Measurements from ENCODE around the gene SEC24B. TPM values are rescaled to one million over a fixed set of nuclear protein-coding genes. Genes with fewer than 3 reads are reported as not detected.

SEC24B gene
- total and polyA plus RNA-seq, 12 donors, result 8.4 to 49.3 (median 29.8) TPM

DNA sequence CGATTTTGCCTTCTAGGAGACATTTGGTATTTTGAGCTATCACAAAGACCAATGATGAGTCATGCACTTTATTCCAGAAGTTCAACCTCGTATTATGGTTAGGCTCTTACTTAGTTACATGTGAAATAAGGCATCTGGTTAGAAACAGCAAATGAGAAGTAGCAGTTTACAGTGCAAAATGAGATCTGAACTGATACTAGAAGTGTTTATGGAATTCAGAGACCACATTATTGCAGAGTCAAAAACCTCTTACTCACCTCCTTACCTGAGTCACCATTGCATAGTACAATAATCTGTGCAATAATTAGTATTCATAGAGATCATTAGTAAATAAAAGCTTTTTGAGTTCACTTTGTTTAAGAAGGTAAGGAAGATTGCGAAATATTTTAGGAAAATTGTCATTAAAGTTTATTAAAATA, 38.7 kb downstream of the SEC24B start:
- Histone ChIP-seq H3K4me3 (no peak overlapping the region), H3K4me1 (replicated peaks in 1 of 2) (peaks cover 5 to 16% of the 10 kb centered on the region in 2 donors), H3K27me3 (no peaks in the 10 kb centered on the region), H3K36me3 (replicated peaks in 1 of 2) (no peaks in the 10 kb centered on the region), H3K9me3 (replicated peaks in 1 of 3) (no peaks in the 10 kb centered on the region), H3K27ac (peak overlapping the region in 1 of 5 donors; percentile 29)
- intact Hi-C loops (cut with DNase I), result no loop called here
- no peak for TF ChIP-seq POLR2A (IDR thresholded peaks at IDR 0.05)
- TF ChIP-seq, protein P1, sequence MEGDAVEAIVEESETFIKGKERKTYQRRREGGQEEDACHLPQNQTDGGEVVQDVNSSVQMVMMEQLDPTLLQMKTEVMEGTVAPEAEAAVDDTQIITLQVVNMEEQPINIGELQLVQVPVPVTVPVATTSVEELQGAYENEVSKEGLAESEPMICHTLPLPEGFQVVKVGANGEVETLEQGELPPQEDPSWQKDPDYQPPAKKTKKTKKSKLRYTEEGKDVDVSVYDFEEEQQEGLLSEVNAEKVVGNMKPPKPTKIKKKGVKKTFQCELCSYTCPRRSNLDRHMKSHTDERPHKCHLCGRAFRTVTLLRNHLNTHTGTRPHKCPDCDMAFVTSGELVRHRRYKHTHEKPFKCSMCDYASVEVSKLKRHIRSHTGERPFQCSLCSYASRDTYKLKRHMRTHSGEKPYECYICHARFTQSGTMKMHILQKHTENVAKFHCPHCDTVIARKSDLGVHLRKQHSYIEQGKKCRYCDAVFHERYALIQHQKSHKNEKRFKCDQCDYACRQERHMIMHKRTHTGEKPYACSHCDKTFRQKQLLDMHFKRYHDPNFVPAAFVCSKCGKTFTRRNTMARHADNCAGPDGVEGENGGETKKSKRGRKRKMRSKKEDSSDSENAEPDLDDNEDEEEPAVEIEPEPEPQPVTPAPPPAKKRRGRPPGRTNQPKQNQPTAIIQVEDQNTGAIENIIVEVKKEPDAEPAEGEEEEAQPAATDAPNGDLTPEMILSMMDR (IDR thresholded peaks at IDR 0.05), result no peak
- DNase-seq, result no peak
- WGBS, 4 donors, result 42 to 54% (median 48%) methylated on average over 3 of the region's 3 CpGs

DNA sequence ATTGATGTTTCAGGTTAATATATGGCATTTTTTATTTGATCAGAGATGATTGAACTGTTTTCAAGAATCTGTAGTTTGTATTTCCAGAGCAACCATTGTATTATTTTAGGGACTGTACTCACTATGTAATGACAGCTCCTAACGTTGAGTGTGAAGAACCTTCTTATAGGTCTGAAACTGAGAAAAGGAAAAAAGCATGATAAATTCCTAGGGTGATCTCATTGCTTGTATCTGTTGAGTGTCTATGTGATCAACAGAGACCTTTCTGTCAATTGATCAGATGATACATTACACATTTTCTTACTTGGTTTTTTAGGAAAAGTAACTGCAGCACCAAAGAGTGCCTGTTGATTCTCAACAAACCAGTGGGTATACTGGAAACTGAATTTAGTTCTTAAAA, 40.2 kb downstream of the SEC24B start:
- H3K27me3 ChIP-seq, result no peaks in the 10 kb centered on the region
- H3K36me3 ChIP-seq (replicated peaks in 1 of 2), result no peaks in the 10 kb centered on the region
- 61 to 83% (median 66%) methylated on average over 1 of the region's 1 CpG for WGBS, 4 donors
- intact Hi-C loops (cut with DNase I), result no loop called here
- H3K27ac ChIP-seq, result no peak overlapping the region
- DNase-seq, result no peak
- peaks cover 5 to 16% of the 10 kb centered on the region in 2 donors for H3K4me1 ChIP-seq (replicated peaks in 1 of 2)
- TF ChIP-seq, protein P1 (IDR thresholded peaks at IDR 0.05), result no peak
- no peak for TF ChIP-seq POLR2A (IDR thresholded peaks at IDR 0.05)
- no peak overlapping the region for H3K4me3 ChIP-seq
- no peaks in the 10 kb centered on the region for H3K9me3 ChIP-seq (replicated peaks in 1 of 3)

DNA sequence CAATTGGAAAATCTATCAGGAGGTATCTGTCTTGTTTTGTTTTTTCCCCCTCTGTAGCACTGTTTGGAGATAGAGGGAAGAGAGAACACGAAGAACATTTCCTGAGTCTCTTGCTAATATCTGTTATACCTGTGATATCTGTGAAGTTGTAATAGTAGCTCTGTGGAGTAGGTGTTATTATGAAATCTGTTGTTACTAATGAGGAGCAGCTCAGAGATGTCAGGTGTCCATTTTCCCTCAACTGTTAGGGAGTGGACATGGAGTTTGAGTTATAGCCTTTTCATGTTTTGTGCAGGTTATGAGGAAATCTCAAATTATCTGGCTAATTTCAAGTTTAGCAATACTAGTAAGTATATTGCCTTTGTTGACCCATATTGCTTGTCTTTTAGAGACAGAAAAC, 52.4 kb downstream of the SEC24B start:
- 80 to 96% (median 87%) methylated on average over 1 of the region's 1 CpG for WGBS, 4 donors
- TF ChIP-seq POLR2A (IDR thresholded peaks at IDR 0.05), result no peak
- TF ChIP-seq, protein P1 (IDR thresholded peaks at IDR 0.05), result no peak
- no peak overlapping the region for H3K4me3 ChIP-seq
- H3K4me1 ChIP-seq (replicated peaks in 1 of 2), result no peaks in the 10 kb centered on the region
- H3K9me3 ChIP-seq (replicated peaks in 1 of 3), result no peaks in the 10 kb centered on the region
- intact Hi-C loops (cut with DNase I), result no loop called here
- no peak for DNase-seq
- H3K36me3 ChIP-seq (replicated peaks in 1 of 2), result no peaks in the 10 kb centered on the region
- H3K27me3 ChIP-seq, result no peaks in the 10 kb centered on the region
- H3K27ac ChIP-seq, result no peak overlapping the region

DNA sequence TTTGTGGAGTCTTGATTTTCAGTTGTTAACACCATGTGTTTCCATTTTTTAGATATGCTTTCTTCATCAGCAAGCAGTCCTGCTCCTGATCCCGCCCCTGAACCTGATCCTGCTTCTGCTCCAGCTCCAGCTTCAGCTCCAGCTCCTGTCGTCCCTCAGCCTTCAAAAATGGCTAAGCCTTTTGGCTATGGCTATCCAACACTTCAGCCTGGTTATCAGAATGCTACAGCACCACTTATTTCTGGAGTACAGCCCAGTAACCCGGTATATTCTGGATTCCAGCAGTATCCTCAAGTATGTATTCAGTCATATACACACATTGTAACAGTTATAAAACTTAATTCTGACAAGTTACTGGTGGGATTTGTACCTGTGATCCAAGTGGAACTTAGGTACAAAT, 60.9 kb downstream of the SEC24B start:
- Histone ChIP-seq H3K36me3 (replicated peaks in 1 of 2) (peaks cover 0 to 32% of the 10 kb centered on the region in 2 donors), H3K27me3 (no peaks in the 10 kb centered on the region), H3K27ac (no peak overlapping the region), H3K4me1 (replicated peaks in 1 of 2) (peaks cover 0 to 10% of the 10 kb centered on the region in 2 donors), H3K9me3 (replicated peaks in 1 of 3) (no peaks in the 10 kb centered on the region), H3K4me3 (no peak overlapping the region)
- TF ChIP-seq, protein P1 (IDR thresholded peaks at IDR 0.05), result no peak
- no peak for TF ChIP-seq POLR2A (IDR thresholded peaks at IDR 0.05)
- intact Hi-C loops (cut with DNase I), result loop anchor here (10.0 kb wide), 2 partner anchors 60 to 710 kb away; partner anchors contain the start of gene SEC24B (in 1 of the 2)
- 91 to 95% (median 94%) methylated on average over 3 of the region's 3 CpGs for WGBS, 4 donors
- no peak for DNase-seq

Measured in adrenal gland (tissue), 12 donors.